Middle frontal gyrus (tissue), 1 donor: ENCODE results near the gene HOXC12.
A peak's percentile ranks its signal among the peaks of the same experiment; 100 is the strongest.

Experiments
- DNase-seq: peaks from one replicate; pipeline ENCODE4 v3.0.0-alpha.2; 2015; ENCODE audit warnings: low spot score; ENCODE audit errors: extremely low spot score

The HOXC12 gene

DNA sequence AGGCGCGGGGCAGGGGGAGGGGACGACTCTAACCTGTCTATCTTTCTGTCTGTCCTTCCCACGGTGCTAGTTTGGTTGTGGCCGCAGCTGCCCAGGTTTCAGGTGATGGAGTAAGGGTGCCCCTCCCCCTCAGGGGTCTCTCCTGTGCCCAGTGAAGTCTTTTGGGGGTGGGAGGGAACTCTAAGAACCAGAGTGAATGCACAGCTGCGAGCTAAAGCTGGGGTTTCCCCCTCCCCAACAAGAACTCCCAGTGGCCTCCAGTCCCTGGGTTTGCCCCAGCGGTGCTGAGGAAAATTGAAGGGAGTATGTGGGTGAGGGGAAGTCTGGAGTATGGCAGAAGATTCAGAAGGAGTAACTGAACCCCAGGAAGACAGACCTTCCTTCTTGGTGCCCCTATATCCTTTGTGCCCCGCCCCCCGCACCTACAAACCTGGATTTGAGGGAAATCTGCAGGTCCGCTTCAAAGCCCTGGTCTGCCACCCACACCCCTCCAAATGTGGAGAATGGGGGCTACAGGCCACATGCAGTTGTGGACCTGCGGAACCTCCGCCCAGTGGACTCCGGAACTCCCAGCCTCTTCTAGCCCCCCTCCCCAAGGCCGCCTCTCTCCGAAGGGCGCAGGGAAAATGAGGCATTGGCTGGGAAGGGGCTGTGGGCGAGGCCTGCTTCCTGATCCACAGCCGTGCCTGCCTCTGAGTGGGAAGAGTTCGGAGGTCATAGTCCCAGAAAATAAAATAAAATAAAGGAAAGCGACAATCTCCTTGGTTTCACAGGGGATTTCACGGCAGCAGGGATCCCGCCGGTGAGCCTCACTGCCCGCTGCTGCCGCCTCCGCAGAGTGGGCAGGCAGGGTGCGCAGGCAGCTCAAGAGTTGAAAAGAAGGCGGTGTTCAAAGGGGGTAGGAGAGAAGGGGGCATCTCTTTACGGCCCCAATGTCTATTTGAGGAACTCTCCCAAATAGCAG is 41.8 kb downstream of the HOXC12 start:
- DNase-seq: no peak

- no peak for DNase-seq
Measured at GRCh38 chr12:53997204-53998109, 42.8 kb downstream of the HOXC12 start.

GRCh38 chr12:53998110-53998899 is 43.6 kb downstream of the HOXC12 start:
- no peak for DNase-seq

DNA sequence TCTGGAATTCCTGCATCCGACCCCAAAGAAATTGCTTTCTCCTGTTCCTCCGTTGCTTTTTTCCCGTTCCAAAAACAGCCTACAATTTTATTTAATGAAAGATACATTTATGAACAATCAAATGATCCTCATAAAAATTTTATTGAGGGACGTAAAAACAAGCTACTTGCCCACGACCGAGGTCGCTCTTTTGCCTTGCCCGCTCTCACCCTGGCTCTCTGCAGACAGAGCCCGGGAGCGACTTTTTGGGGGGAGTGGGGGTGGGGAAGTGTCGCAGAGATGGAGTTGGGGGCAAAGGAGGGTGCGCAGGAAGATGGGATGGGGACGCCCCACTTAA is 44.2 kb downstream of the HOXC12 start:
- DNase-seq: no peak

DNA sequence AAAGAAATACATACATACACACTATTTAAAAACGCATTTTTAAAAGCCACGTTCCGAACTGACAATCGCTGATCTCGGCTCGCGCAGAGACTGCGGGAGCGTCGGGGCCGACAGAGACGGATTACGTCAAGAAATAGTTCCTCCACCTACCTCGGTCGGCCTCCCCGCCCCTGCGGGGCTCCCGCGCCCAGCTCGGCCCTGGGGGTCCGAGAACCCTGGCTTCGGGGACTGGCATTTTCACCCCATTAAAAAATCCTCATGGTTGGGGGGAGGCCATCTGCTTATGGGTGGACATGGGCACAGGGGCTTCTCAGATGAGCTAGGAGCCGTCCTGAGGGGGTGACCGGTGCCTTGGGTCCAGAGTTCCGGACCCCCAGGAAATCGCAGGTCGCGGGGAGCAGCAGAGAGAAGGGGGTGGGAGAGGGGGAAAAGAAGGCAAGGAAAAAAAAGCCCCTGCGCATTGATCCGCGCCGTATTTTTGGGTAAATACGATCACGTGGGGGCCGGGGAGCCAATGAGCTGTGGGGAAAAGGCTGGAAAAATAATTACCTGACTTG is 44.9 kb downstream of the HOXC12 start:
- DNase-seq: no peak

DNA sequence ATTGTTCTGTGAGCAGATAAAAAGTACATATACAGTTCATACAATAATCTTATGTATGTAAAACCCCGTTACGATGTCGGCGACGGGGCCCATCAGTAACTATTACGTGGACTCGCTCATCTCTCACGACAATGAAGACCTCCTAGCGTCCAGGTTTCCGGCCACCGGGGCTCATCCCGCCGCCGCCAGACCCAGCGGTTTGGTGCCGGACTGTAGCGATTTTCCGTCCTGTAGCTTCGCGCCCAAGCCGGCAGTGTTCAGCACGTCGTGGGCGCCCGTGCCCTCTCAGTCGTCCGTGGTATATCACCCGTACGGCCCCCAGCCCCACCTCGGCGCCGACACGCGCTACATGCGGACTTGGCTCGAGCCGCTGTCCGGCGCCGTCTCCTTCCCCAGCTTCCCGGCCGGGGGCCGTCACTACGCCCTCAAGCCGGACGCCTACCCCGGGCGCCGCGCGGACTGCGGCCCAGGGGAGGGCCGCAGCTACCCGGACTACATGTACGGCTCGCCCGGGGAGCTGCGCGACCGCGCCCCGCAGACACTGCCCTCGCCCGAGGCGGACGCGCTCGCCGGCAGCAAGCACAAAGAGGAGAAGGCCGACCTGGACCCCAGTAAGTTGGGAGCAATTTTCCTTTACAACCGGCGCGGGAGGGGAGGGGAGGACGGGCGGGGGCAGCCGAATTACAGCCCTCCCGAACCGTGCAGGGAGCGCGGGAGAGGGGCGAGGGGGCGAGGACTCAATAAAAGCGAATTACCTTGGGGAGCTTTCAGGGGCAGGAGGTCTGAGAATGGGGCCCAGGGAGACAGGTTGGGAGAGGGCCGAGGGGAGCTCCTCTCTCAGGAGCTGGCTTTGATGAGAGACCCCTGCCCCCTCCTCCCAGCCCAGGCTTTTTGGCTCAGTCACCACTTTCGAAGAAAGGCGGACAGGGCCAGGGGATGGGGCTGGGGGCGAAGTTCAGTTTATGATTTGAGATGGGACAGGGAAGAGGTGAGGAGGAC is 45.7 kb downstream of the HOXC12 start, which contains the start of gene HOXC9:
TSS of gene HOXC9 (plus strand) at position 46 of the 999 bp plus-strand sequence. CDS start at position 74, 28 bp downstream.
- DNase-seq: no peak

DNA sequence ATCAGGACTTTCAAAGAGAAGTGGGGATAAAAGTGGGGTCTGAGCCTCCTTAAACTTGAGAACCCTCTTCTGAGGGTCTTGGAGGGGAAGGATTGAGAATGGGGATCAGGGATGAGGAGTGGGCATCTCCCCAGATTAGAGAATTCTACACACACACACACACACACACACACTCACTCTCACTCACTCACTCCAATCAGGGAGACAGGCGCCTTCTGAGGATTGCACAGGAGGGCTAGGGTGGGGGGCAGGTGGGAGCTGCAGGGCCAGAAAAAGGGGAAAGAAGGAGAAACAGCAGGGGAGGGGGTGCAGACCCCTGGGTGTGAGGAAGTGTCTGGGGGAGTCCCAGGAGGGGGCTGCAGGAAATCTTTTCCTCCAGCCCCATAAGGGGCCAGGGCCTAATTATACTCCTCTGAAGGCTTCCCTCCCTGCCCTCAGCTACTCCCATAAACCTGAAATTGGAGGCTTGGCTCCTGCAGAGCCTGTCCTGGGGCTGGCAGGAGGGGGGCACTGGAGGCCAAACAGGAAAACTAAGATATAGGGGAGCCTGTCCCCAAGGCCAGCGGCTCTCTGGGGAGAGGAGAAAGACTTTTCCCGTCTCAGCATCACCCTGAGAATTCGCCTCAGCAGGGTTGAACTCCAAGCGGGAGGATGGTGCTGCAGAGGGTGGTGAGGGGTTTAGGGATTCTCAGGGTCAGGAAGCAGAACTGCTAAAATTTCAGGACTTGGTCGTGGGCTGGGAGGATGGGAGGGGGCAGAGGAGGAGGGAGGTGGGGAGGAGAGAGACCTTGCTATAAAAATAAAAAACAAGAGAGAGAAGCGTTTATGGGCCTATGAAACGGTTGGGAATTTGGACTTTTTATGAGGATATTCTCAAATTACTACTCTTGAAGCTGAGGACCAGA is 46.8 kb downstream of the HOXC12 start:
- DNase-seq: no peak

GRCh38 chr12:54002278-54002914 is 47.7 kb downstream of the HOXC12 start:
- DNase-seq: no peak

DNA sequence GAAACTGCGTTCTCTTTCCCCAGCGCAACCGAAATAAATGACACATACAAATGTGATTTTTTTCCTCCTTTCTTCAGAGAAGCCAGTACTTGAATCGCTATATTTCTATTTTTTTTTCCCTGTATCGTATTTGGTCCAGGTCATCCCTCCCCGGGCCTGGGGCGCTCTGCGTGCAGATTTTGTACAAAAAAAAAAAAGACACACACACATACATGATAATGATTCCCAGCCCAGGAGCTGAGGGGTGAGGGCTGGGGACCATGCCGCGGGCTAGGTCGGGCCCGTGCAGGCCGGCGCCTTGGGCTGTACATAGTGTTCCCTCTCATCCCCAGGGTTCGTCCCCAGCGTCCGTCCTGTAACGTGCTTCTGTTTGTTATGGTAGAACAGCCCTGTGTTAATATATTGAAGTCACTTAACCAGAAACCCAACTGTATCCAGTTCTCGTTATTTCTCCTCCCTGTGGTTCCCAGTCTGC is 48.2 kb downstream of the HOXC12 start:
- no peak for DNase-seq

- no peak for DNase-seq
Measured at GRCh38 chr12:54003625-54004024, 48.9 kb downstream of the HOXC12 start.

GRCh38 chr12:54004063-54004840 is 49.5 kb downstream of the HOXC12 start:
- no peak for DNase-seq

DNA sequence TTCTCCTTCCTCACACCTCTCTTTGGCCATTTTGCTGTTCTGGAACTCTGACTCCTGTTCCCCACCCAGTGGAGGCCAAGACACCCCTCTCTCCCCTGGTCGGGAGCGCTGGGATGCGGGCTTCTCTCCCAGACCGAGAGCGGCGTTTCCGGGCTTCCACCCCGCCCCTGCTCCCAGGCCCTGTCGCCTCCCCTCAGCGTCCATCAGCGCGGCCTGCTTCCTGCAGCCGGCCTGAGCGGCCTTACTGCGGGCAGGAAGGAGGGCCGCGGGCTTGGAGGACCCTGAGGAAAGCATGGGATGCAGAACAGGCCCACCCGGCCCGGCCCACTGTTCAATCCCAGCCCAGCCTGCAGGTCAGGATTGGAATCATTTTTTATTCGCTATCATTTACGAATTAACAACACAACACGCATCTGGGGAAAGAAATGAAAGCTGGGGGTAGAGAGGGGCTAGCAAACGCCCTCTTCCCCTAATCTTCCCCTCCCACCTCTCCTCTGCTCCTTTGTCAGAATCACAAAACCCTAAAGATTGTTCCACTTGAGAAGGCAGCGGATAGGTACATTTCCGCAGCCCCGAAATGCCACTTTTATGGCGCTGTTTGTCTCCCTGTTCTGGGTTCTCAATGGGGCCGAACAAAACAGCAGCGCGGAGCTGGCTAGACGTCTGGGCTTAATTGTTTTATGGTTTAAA is 50.3 kb downstream of the HOXC12 start:
- DNase-seq: no peak

DNA sequence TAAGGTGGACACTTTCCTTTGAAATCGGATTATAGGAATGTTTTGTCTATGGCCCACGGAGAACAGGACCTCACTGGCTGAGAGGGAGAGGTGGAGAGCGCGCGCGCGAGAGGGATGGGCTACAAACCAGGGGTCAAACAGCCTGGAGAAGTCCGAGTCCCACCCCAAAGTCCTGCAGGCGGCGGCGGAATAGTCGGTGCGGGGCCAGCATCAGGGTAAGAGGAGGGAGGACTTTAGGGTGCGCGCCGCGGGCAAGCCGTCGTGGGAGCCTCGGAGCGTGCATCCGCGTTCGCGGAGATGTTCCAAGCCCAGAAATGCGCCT is 50.8 kb downstream of the HOXC12 start:
- no peak for DNase-seq

DNA sequence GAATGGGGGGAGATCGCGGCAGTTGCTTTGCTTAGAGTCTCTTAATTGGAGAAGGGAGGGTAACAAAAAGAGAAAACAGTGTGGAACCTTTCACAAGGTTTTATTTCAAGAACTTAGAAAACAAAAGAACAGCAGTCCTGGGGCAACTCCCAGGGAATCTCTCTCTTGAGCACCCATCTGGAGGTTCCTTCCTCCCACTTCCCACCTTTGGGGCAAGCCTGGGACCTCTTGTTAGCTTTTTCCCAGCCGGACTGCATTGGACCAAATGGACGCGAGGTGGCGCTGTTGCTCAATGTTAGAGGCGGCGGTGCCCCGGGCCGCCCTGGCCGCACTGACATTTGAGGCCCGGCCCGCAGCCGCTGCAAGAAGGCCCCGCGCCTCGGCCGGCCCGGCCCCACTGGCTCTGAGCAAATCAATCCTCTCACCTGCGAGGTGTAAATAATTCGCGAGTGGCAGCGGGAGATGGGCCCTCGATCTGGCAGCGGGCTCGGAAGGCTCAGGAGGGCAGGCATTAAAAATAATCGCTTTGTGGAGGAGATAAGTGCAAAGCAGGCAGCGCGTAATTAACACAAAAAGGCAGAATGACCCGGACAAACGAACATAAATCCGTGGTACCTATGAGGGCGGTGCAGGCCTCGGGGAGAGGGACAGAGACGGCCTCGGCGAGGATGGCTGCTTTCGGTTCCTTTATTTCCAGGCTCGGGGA is 51.3 kb downstream of the HOXC12 start:
- DNase-seq: peak; percentile 55

DNA sequence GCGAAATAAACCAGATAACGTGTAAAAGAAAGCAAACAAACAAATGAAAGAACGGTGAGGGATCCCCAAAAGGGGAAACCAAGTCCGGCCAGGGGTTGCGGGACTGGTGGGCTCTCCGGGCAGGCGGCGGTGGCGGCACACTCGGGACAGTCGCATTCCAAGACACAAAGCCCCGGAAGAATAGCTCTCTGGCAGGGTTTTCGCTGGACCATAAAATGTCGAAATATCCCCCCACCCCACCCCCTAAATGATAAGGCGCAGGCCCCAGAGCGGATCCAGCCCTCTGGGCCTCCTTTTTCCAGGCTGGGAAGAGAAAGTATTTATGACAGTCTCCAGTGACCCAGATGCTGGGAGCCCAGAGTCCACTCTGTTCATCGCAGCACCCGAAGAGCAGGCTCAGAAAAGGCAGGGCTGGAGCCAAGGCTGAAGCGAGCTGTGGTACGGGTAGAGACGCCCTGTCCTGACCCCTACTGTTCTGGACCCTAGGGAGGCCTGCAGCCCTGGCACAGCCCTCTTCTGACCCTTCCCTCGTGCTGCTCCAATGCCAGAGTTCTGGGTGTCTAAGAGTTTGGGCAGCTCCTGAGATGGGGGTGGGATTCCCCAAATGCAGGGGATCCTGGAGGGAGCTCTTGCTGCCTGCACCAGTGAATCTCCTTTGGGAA is 52.0 kb downstream of the HOXC12 start:
- DNase-seq: no peak
